HG02885 (cell line): ENCODE measurements around the gene DNMT3L.

ENCODE experiments used
- ATAC-seq: cut with Tn5 transposase; IDR thresholded peaks from one replicate; pipeline ENCODE4 v1.9.1; 2021; ENCODE audit warnings: mild to moderate bottlenecking; ENCODE audit not compliant: unreplicated experiment, poor library complexity

Gene DNMT3L

DNA sequence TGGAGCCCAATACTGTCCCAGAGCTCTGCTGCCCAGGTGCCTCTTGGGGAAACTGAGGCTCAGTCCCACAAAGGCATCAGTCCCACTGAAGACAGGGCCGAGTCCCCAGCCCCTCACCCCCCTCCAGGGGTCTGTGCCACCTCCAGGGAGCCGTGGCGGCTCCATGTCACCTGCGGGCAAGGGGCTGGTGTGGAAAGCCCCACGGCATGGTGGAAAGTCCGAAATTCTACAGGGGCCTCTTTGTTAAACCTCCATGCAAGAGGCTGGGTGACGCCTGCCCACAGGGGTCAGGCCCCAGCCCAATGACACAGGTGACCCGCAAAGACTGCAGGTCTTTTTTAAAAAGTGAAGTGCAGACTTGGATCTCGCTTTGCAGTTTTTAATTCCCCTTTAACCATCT, 20.7 kb upstream of the DNMT3L start:
- ATAC-seq = no peak

DNA sequence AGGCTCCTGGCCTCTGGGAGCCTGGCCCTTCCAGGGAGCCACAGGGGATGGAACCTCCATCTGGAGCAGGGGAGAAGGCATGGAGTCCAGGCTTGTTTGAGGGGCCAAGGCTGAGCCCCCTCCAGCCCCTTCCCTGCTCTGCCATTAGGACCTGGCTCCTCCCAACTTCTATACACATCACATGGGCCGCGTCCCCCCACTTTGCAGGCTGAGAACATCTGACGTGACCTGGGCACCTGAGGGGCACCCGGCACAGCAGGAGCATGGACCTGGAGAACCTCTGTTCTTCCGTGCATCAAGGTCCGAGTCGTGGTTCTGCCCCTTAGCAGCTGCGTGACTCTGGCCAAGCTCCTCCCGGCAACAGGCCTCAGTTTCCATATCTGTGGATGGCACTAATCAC, 20.1 kb upstream of the DNMT3L start:
- ATAC-seq = no peak

- no peak for ATAC-seq
These were observed 17.9 kb upstream of the DNMT3L start for GRCh38 chr21:44279354-44280260.

DNA sequence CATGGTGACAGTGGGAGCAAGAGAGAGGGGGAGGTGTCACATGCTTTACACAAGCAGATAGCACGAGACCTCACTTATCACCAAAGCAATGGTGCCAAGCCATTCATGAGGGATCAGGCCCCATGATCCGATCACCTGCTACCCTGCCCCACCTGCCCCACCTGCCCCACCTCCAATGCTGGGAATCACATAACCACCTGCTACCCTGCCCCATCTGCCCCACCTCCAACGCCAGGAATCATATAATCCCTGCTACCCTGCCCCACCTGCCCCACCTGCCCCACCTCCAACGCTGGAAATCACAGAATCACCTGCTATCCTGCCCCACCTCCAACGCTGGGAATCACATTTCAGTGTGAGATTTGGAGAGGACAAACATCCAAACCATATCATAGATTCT, 13.3 kb upstream of the DNMT3L start:
- no peak for ATAC-seq

DNA sequence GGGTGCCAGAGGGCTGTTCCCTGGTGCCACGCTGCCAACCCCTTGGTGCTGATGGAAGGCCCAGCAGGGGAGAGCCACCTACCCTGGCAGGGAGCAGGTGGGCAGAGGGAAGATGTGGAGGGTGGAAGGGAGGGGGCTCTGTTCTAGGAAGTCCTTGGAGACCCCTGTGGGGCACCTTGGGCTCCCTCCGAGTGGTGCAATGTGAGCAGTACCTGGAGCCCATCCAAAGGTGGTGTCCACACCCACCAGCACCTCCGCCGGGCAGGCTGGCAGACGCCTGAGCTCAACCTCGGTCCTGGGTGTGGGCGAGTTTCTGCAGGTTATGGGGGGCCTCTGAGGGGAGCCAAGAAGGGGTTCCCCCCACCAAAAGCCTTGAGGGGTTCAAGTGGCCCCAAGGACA, 11.3 kb upstream of the DNMT3L start:
- no peak for ATAC-seq

DNA sequence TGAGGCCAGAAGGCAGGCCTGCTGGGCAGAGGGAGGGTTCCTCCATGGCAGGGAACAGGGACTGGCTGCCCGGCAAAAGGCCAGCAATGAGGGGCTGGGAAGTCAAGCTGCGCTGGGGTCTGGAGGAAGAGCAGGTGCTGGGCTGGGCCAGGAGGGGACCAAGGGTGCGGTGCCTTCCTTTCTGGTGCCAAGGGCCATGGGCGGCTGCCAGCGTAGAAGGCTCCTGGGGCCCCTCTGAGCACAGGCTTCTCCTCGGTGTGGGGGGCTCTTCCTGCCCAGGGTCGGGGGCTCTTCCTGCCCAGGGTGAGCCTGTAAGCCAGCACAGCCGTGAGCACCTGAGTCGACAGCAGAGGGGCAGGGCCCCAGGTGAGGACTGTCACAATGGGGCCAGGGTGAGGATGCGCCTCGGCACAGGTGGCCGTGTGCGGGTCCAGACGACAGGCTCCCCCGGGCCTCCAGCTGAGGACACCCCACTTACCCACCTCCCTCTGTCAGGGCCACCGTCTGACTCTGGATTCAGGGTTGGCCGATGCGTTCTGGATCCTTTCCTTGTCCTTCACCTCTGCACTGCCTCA, 10.7 kb upstream of the DNMT3L start:
- no peak for ATAC-seq

DNA sequence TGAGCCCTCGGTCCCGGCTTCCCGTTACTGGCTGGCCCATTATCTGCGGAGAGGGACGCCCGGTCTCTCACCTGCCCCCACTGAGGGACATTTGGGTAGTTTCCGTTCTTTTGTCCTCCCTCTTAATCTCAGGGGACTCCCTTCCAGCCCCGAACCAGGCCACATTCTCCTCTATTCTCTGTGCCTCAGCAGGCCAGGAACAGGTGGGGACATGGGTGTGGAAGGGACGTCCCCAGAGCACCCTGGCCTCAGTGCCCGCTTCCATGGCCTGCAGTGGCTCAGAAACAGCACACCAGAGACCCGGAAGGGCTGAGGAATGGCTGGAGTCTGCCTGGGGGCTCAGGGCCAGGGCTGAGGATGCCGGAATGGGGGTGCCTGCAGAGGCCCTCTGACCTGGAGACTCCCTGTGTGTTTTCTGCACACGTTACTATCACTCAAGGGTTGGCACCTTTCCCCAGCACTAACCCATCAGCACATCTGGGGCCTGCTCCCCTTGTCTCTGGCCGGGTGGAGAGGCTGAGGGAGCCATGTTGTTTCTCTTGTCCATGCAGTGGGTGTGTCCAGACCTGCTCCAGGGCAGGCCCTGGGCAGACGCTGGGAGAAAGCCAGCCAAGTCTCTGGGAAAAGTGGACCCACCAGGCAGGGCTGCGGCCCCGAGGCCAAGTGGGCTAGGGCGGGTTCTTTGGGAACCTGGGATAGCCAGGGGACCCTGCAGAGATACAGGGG, 10.0 kb upstream of the DNMT3L start:
- ATAC-seq = no peak

DNA sequence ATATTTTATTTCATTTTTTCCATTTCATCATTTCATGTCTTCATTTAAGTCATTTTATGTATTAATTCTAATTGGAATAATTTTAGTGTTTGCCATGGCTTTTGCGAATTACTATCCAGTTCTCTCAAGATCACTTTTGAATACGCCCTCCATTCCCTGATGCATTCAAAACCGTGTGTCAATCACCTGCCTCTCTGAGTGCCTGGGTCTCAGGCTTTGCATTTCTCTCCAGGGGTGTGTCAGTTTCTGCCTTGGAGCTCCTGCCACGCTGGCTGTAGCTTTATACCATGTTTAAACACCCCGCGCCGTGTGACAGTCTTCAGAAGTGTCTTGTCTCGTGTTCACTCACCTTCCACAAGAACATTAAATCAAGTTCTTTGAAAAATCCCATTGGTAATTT, 7.4 kb upstream of the DNMT3L start:
- no peak for ATAC-seq

GRCh38 chr21:44267655-44268142, 6.0 kb upstream of the DNMT3L start:
- ATAC-seq = no peak

- no peak for ATAC-seq
These were observed 4.1 kb upstream of the DNMT3L start for GRCh38 chr21:44265734-44266270.

DNA sequence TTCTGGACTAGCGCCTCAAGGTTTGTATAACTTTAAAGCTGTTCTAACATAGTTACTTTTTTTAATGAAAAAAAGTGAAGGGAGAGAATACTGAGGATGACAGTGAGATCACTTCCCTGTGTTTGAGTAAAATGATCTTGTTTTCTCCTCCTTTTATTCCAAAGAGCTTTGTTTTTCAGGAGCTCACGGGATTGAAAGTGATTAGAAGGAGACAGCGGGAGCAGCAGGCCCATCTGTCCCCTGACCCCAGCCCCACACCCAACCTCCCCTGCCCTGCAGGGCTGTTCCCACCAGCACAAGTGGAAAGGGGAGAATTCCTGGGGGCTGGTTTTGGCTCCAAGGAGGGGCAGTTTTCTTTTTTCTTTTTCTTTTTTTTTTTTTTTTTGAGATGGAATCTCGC, 2.1 kb upstream of the DNMT3L start:
- ATAC-seq = no peak

DNA sequence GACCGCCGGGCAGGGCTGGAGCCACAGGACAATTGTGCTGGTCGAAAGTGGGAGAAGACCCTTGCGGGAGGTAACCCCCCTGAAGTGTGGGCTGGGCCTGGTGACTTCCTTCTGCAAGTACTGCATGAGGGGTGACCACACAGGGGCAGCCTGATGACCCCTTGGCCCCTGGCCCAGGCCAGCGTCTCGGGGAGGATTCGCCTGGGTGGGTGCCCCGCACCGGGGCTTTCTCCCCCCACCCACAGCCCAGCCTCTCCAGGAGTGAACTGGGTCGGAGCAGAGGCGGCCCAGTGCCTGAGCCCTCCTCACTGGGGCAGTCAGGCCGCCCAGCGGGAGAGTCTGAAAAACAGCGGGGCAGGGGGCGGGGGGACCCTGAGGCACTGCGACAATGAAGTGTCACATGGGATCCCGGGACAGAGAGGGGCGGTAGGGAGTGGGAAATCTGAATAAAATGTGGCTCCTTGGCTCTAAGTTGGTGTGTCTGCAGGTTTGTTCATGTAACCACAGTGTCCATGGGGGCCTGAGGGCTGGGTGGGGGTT, 1.6 kb upstream of the DNMT3L start:
- no peak for ATAC-seq

- no peak for ATAC-seq
These were observed 800 bp upstream of the DNMT3L start for GRCh38 chr21:44262338-44263056.

DNA sequence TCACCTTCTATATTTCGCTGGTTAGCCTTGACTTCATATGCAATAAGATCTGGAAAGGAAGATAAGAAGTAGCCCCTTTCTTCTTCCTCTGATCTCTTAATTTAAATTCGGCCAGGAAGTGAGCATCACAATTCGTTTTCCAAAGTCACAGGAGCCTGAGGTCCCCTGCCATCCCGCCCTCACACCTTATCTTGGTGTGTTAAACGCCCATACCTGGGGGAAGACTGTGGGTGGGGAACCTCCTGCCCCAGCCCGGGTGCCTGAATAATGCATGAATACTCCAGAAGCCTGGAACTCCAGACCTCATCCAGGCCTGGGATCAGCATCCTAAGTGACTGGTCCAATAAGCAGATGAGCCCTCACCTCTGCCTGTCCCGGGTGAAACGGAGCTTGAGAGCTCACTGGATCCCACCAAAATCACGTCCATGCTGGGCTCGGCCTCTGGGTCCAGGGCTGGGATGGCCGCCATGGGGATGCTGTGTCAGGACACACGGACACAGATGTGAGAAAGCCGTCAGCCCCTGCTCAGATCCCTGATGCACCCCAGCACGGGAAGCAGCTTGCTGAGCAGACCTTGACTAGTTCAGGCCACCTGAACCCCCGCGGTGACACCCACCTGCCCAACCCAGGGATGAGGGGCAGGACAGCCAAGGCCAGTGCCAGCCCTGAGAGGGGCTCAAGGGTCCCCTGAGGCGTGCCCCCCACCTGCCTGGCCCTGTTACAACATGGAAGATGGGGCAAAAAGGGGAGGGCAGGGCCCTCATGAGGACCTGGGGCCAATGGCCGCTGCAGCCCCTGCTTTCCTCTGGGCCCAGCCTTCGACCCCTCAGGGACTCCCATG, 686 bp downstream of the DNMT3L start:
- no peak for ATAC-seq

- ATAC-seq = no peak
These were observed 1.6 kb downstream of the DNMT3L start for GRCh38 chr21:44260066-44260465.

DNA sequence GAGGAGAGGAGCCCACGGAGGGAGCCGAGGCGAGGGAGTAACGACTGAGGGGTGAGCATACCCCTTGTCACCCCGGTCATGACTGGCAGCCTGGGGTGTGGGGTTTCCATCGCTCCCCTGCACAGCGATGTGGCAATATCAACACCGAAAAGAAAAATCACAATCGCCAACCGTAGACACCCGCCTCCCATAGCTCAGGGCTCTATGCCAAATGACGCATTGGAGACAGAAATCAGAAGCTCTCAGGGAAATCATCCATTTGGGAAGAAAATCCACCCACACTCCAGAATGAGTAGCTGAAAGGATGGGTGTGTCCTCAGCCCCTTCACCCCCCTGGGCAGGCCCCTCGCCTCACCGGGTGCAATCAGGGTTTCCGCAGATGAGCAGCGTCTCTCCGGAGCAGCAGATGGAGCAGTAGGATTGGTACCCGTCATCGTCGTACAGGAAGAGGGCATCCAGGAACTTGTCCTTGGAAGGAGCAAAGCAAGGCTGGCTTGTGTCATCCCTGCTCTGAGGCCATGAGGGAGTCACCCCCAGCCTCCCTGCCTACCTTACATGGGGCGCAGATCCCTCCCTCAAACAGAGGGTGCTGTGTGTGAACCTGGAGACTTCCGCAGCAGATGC, 2.5 kb downstream of the DNMT3L start:
- ATAC-seq = no peak

DNA sequence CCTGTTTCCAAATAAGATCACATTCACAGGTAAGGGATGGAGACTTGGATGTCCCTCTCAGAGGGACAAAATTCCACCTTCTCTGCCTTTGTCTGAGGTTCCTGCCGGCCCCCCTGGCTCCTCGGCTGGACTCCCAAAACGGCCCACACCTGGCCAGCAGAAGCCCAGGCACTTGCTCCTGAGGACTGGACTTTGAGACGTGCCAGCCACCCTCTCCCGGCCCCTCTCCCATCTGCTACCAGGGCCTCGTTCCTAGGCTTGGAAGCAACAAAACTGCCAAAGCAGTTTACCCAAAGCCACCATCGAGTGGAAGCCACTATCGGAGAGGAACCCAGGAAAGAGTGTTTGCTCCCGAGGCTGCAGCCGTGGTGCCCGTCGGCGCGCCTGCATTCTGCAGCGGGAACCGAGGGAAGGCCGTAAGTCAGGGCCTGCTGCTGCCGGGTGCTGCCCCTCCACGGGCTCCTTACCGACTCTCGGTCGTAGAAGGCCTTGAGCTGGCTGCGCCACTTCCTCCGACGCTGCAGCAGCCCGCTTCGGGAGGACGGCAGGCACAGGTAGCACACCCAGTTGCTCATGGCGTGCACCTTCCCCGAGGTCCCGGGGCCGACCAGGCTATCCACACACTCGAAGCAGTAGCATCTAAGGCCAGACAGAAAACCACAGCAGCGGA, 3.5 kb downstream of the DNMT3L start:
- no peak for ATAC-seq

- ATAC-seq = no peak
These were observed 6.2 kb downstream of the DNMT3L start for GRCh38 chr21:44255511-44255981.
